ENCODE measurements around the gene LRRC3C. TPM values are rescaled to one million over a fixed set of nuclear protein-coding genes. Genes with fewer than 3 reads are reported as not detected.

Gene LRRC3C
- total and polyA plus RNA-seq, 4 donors = 0.08 to 0.24 (median 0.17) TPM; not detected in 1

DNA sequence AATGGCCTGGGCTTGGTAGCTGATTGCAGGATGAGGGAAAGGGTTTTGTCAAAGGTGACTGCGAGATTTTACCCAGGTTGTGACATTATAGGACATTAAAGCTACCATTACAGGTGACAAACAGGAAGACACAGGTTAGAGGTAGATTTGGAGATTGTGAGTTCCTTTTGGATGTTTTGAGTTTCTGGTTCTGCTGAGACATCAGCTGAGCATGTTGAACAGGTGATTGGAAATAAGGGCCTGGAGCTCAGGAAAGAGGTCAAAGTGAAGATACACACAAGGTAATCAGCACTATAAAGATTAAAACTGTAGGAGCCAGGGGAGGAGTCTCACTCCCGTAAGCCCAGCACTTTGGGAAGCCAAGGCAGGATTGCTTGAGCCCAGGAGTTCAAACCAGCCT, 41.2 kb downstream of the LRRC3C start:
- Histone ChIP-seq H3K9ac (ENCODE audit: low read depth in 1 of 2, low read length in 2 of 2) (no peak overlapping the region), H3K36me3 (ENCODE audit: control insufficient read depth in 4 of 4, insufficient read depth in 3 of 4, low read depth in 1 of 4, low read length in 3 of 4) (no peaks in the 10 kb centered on the region), H3K4me1 (ENCODE audit: control insufficient read depth in 4 of 4, insufficient read depth in 4 of 4, low read length in 3 of 4) (no peaks in the 10 kb centered on the region), H3K27ac (ENCODE audit: low read depth in 1 of 2, low read length in 2 of 2) (no peak overlapping the region), H3K27me3 (ENCODE audit: control insufficient read depth in 4 of 4, insufficient read depth in 4 of 4, low read length in 3 of 4) (no peaks in the 10 kb centered on the region), H3K9me3 (ENCODE audit: control insufficient read depth in 4 of 4, low read length in 3 of 4) (no peaks in the 10 kb centered on the region), H3K4me3 (ENCODE audit: low read depth in 1 of 3, low read length in 3 of 3) (no peak overlapping the region)
- no peak for DNase-seq (ENCODE audit: low spot score)
- WGBS = 82% methylated on average over 2 of the region's 2 CpGs
- no peak for TF ChIP-seq RXRA (IDR thresholded peaks at IDR 0.05)
- TF ChIP-seq FOXA1 (IDR thresholded peaks at IDR 0.05) = no peak
- no peak for TF ChIP-seq JUND (IDR thresholded peaks at IDR 0.05)
- TF ChIP-seq, protein P1, sequence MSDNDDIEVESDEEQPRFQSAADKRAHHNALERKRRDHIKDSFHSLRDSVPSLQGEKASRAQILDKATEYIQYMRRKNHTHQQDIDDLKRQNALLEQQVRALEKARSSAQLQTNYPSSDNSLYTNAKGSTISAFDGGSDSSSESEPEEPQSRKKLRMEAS (IDR thresholded peaks at IDR 0.05) = no peak
- no peak for TF ChIP-seq CTCF (IDR thresholded peaks at IDR 0.05; ENCODE audit: low read depth, low read length, missing input control)
- TF ChIP-seq NR2F2 (IDR thresholded peaks at IDR 0.05) = no peak
- no peak for TF ChIP-seq HNF4A (conservative IDR thresholded peaks at IDR 0.05)

DNA sequence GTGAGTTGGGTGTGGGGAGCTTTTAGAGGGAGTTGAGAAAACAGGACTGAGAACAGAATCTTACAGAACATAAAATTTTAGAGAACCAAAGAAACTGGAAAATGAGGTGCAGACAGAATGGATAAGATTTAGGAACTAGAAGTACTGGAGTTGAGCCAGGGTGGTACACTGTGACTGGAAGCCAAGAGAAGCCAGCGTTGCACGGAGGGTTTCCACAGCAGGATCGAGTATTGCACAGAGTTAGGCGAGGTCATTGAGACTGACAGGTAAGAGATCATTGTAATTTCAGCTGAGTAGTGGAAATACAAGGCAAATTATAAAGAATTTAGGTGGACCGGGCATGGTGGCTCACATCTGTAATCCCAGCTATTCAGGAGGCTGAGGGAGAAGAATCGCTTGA, 41.8 kb downstream of the LRRC3C start:
- no peaks in the 10 kb centered on the region for H3K27me3 ChIP-seq (ENCODE audit: control insufficient read depth in 4 of 4, insufficient read depth in 4 of 4, low read length in 3 of 4)
- TF ChIP-seq YY1 (IDR thresholded peaks at IDR 0.05) (no peak), HNF4A (conservative IDR thresholded peaks at IDR 0.05) (no peak), TAF1 (conservative IDR thresholded peaks at IDR 0.05) (no peak), RXRA (IDR thresholded peaks at IDR 0.05) (no peak), FOXA1 (IDR thresholded peaks at IDR 0.05) (no peak), NR2F2 (IDR thresholded peaks at IDR 0.05) (no peak), RAD21 (IDR thresholded peaks at IDR 0.05) (no peak), HNF4G (IDR thresholded peaks at IDR 0.05) (no peak), SP1 (IDR thresholded peaks at IDR 0.05) (no peak), EGR1 (IDR thresholded peaks at IDR 0.05; ENCODE audit: low read depth in 2 of 2) (no peak), CTCF (IDR thresholded peaks at IDR 0.05; ENCODE audit: low read depth, low read length, missing input control) (no peak), GABPA (IDR thresholded peaks at IDR 0.05 in 1 of 2, conservative IDR thresholded peaks at IDR 0.05 in 1 of 2) (no peak)
- TF ChIP-seq, protein P2, sequence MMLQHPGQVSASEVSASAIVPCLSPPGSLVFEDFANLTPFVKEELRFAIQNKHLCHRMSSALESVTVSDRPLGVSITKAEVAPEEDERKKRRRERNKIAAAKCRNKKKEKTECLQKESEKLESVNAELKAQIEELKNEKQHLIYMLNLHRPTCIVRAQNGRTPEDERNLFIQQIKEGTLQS (IDR thresholded peaks at IDR 0.05) = no peak
- TF ChIP-seq, protein P1 (IDR thresholded peaks at IDR 0.05) = no peak
- TF ChIP-seq, protein P3, sequence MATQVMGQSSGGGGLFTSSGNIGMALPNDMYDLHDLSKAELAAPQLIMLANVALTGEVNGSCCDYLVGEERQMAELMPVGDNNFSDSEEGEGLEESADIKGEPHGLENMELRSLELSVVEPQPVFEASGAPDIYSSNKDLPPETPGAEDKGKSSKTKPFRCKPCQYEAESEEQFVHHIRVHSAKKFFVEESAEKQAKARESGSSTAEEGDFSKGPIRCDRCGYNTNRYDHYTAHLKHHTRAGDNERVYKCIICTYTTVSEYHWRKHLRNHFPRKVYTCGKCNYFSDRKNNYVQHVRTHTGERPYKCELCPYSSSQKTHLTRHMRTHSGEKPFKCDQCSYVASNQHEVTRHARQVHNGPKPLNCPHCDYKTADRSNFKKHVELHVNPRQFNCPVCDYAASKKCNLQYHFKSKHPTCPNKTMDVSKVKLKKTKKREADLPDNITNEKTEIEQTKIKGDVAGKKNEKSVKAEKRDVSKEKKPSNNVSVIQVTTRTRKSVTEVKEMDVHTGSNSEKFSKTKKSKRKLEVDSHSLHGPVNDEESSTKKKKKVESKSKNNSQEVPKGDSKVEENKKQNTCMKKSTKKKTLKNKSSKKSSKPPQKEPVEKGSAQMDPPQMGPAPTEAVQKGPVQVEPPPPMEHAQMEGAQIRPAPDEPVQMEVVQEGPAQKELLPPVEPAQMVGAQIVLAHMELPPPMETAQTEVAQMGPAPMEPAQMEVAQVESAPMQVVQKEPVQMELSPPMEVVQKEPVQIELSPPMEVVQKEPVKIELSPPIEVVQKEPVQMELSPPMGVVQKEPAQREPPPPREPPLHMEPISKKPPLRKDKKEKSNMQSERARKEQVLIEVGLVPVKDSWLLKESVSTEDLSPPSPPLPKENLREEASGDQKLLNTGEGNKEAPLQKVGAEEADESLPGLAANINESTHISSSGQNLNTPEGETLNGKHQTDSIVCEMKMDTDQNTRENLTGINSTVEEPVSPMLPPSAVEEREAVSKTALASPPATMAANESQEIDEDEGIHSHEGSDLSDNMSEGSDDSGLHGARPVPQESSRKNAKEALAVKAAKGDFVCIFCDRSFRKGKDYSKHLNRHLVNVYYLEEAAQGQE (IDR thresholded peaks at IDR 0.05) = no peak
- no peak for DNase-seq (ENCODE audit: low spot score)

More for the DNA sequence above, 41.8 kb downstream of the LRRC3C start:
- Histone ChIP-seq H3K4me3 (ENCODE audit: low read depth in 1 of 3, low read length in 3 of 3) (no peak overlapping the region), H3K36me3 (ENCODE audit: control insufficient read depth in 4 of 4, insufficient read depth in 3 of 4, low read depth in 1 of 4, low read length in 3 of 4) (no peaks in the 10 kb centered on the region), H3K9ac (ENCODE audit: low read depth in 1 of 2, low read length in 2 of 2) (no peak overlapping the region), H3K4me1 (ENCODE audit: control insufficient read depth in 4 of 4, insufficient read depth in 4 of 4, low read length in 3 of 4) (no peaks in the 10 kb centered on the region), H3K9me3 (ENCODE audit: control insufficient read depth in 4 of 4, low read length in 3 of 4) (no peaks in the 10 kb centered on the region), H3K27ac (ENCODE audit: low read depth in 1 of 2, low read length in 2 of 2) (no peak overlapping the region)
- 85% methylated on average over 6 of the region's 6 CpGs for WGBS

Data from liver (tissue), 9 donors.